CD4-positive, alpha-beta T cell treated with Interleukin-6 for 4 hours (primary cell): Measurements from ENCODE around the gene SMAD1.

Source experiments
- DNase-seq: peaks from one replicate; pipeline ENCODE4 v3.0.0-alpha.2; 2020; ENCODE audit warnings: mixed read lengths

SMAD1 gene

GRCh38 chr4:145481164-145481941 lies at the start of gene SMAD1:
TSS of gene SMAD1 (plus strand) at chr4:145481853. CDS start at chr4:145514614, 32,761 bp downstream.
- peak; percentile 23 for DNase-seq

GRCh38 chr4:145433684-145434083 lies 48.0 kb upstream of the SMAD1 start:
- no peak for DNase-seq

GRCh38 chr4:145435646-145436045 lies 46.0 kb upstream of the SMAD1 start:
- DNase-seq, result no peak

GRCh38 chr4:145436114-145436513 lies 45.5 kb upstream of the SMAD1 start:
- DNase-seq, result no peak

GRCh38 chr4:145436796-145437195 lies 44.9 kb upstream of the SMAD1 start:
- no peak for DNase-seq

- DNase-seq, result no peak
These were observed 44.2 kb upstream of the SMAD1 start for GRCh38 chr4:145437466-145437865.

GRCh38 chr4:145438298-145438697 lies 43.4 kb upstream of the SMAD1 start:
- no peak for DNase-seq

- DNase-seq, result no peak
These were observed 41.2 kb upstream of the SMAD1 start for GRCh38 chr4:145440292-145441007.

GRCh38 chr4:145446184-145446583 lies 35.5 kb upstream of the SMAD1 start:
- no peak for DNase-seq

GRCh38 chr4:145451895-145452294 lies 29.8 kb upstream of the SMAD1 start:
- no peak for DNase-seq

- DNase-seq, result no peak
These were observed 29.0 kb upstream of the SMAD1 start for GRCh38 chr4:145452447-145453162.

GRCh38 chr4:145453163-145453520 lies 28.5 kb upstream of the SMAD1 start:
- no peak for DNase-seq

- no peak for DNase-seq
These were observed 8.4 kb upstream of the SMAD1 start for GRCh38 chr4:145473203-145473602.

GRCh38 chr4:145480257-145480656 lies 1.4 kb upstream of the SMAD1 start:
- DNase-seq, result no peak

- peak; percentile 13 for DNase-seq
These were observed 222 bp downstream of the SMAD1 start for GRCh38 chr4:145481942-145482208.

- peak; percentile 26 for DNase-seq
These were observed 770 bp downstream of the SMAD1 start for GRCh38 chr4:145482209-145483037.

- DNase-seq, result no peak
These were observed 1.9 kb downstream of the SMAD1 start for GRCh38 chr4:145483514-145483913.

- DNase-seq, result no peak
These were observed 2.7 kb downstream of the SMAD1 start for GRCh38 chr4:145484225-145484846.

GRCh38 chr4:145485120-145485519 lies 3.5 kb downstream of the SMAD1 start:
- no peak for DNase-seq

GRCh38 chr4:145486603-145487002 lies 5.0 kb downstream of the SMAD1 start:
- DNase-seq, result no peak

- DNase-seq, result no peak
These were observed 6.0 kb downstream of the SMAD1 start for GRCh38 chr4:145487631-145488030.

- DNase-seq, result no peak
These were observed 6.7 kb downstream of the SMAD1 start for GRCh38 chr4:145488310-145488709.

GRCh38 chr4:145489556-145489955 lies 7.9 kb downstream of the SMAD1 start:
- DNase-seq, result no peak
